BLaER1 (cell line): ENCODE results near the gene RGS4.

Source experiments
- H3K27ac ChIP-seq: shearing (Covaris generic); formaldehyde crosslinking; 2 replicates; pipeline ENCODE4 v1.8.1; 2022
- H3K27me3 ChIP-seq: shearing (Covaris generic); formaldehyde crosslinking; 2 replicates; pipeline ENCODE4 v1.8.1; 2022
- H3K36me3 ChIP-seq: shearing (Covaris generic); formaldehyde crosslinking; 2 replicates; pipeline ENCODE4 v1.8.1; 2022
- H3K4me1 ChIP-seq: shearing (Covaris generic); formaldehyde crosslinking; 2 replicates; pipeline ENCODE4 v1.8.1; 2022
- H3K4me2 ChIP-seq: shearing (Covaris generic); formaldehyde crosslinking; 2 replicates; pipeline ENCODE4 v1.8.1; 2022
- H3K4me3 ChIP-seq: shearing (Covaris generic); formaldehyde crosslinking; 2 replicates; pipeline ENCODE4 v1.8.1; 2022
- H3K9ac ChIP-seq: shearing (Covaris generic); formaldehyde crosslinking; 2 replicates; pipeline ENCODE4 v1.8.1; 2022
- H3K9me3 ChIP-seq: shearing (Covaris generic); formaldehyde crosslinking; 2 replicates; pipeline ENCODE4 v1.8.1; 2022
- H4K20me1 ChIP-seq: shearing (Covaris generic); formaldehyde crosslinking; 2 replicates; pipeline ENCODE4 v1.8.1; 2022
- Cebpa-rat ChIP-seq: shearing (Covaris generic); IDR thresholded peaks from 2 replicates; pipeline ENCODE4 v1.8.1; 2022

The RGS4 gene

GRCh38 chr1:163066686-163067085 is 2.5 kb upstream of the RGS4 start:
- Histone ChIP-seq H4K20me1 (no peaks in the 10 kb centered on the region), H3K27me3 (peaks cover 4% of the 10 kb centered on the region; the same call in 1 of the 2 replicates), H3K27ac (no peak overlapping the region), H3K9ac (no peak overlapping the region), H3K9me3 (no peaks in the 10 kb centered on the region), H3K4me1 (no peaks in the 10 kb centered on the region), H3K36me3 (no peaks in the 10 kb centered on the region), H3K4me3 (no peak overlapping the region), H3K4me2 (no peak overlapping the region)
- no peak for TF ChIP-seq Cebpa-rat

- no peak overlapping the region for H3K9ac ChIP-seq
- H3K4me1 ChIP-seq = no peaks in the 10 kb centered on the region
- H4K20me1 ChIP-seq = no peaks in the 10 kb centered on the region
- peak overlapping the region; percentile 27; the same call in 1 of the 2 replicates for H3K4me3 ChIP-seq
- peak overlapping the region; percentile 33 for H3K4me2 ChIP-seq
- TF ChIP-seq Cebpa-rat = no peak
- no peaks in the 10 kb centered on the region for H3K36me3 ChIP-seq
- no peaks in the 10 kb centered on the region for H3K9me3 ChIP-seq
- peaks cover 4% of the 10 kb centered on the region; the same call in 1 of the 2 replicates for H3K27me3 ChIP-seq
- H3K27ac ChIP-seq = no peak overlapping the region
These were observed 445 bp upstream of the RGS4 start for GRCh38 chr1:163068716-163069115.

DNA sequence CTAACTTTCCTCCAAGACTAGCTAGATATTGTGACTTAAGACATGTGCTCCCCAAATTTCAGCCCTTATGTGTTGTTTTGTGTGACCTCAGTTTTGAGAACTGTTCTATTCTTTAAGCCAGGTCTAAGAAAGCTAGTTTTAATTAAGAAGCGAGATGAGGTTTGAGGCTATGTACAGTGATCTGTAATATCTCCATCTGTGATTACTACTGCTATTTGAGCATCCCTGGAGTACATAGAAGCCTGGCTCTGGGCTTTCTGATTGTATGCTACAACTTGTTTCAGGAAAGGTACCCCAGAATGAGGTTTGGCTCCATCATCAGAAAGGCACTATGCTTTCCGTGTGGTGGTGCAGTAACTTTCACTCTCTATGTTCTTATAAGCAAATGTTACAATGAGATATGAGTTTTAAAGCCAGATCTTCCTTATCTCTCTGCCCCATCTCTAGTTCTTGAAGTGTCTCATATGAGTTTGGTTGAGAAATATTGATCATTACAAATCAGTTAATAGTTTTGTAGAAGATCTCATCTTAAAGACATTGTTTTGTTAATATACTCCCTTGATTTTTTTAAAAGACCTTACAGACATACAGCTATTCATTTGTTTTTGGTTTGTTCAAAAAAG is 605 bp downstream of the RGS4 start:
- H3K27me3 ChIP-seq = peaks cover 4% of the 10 kb centered on the region; the same call in 1 of the 2 replicates
- H3K4me2 ChIP-seq = no peak overlapping the region
- no peak overlapping the region for H3K4me3 ChIP-seq

GRCh38 chr1:163071405-163072255 is 2.5 kb downstream of the RGS4 start:
- H3K36me3 ChIP-seq = no peaks in the 10 kb centered on the region
- H3K4me1 ChIP-seq = no peaks in the 10 kb centered on the region
- no peak for TF ChIP-seq Cebpa-rat
- H3K27me3 ChIP-seq = peaks cover 4% of the 10 kb centered on the region; the same call in 1 of the 2 replicates
- no peak overlapping the region for H3K27ac ChIP-seq
- H3K9me3 ChIP-seq = no peaks in the 10 kb centered on the region
- H4K20me1 ChIP-seq = no peaks in the 10 kb centered on the region
- H3K9ac ChIP-seq = no peak overlapping the region
- H3K4me3 ChIP-seq = no peak overlapping the region
- H3K4me2 ChIP-seq = no peak overlapping the region

More for the DNA sequence above, 605 bp downstream of the RGS4 start:
- no peak overlapping the region for H3K9ac ChIP-seq
- H3K36me3 ChIP-seq = no peaks in the 10 kb centered on the region
- H3K27ac ChIP-seq = no peak overlapping the region
- no peaks in the 10 kb centered on the region for H4K20me1 ChIP-seq
- no peak for TF ChIP-seq Cebpa-rat
- no peaks in the 10 kb centered on the region for H3K4me1 ChIP-seq
- H3K9me3 ChIP-seq = no peaks in the 10 kb centered on the region

- no peaks in the 10 kb centered on the region for H3K36me3 ChIP-seq
- H3K4me1 ChIP-seq = no peaks in the 10 kb centered on the region
- no peak overlapping the region for H3K4me3 ChIP-seq
- H3K27me3 ChIP-seq = peaks cover 4% of the 10 kb centered on the region; the same call in 1 of the 2 replicates
- no peak overlapping the region for H3K27ac ChIP-seq
- H3K4me2 ChIP-seq = no peak overlapping the region
- no peak for TF ChIP-seq Cebpa-rat
- no peaks in the 10 kb centered on the region for H4K20me1 ChIP-seq
- no peaks in the 10 kb centered on the region for H3K9me3 ChIP-seq
- no peak overlapping the region for H3K9ac ChIP-seq
These were observed 3.5 kb downstream of the RGS4 start for GRCh38 chr1:163072658-163073057.

DNA sequence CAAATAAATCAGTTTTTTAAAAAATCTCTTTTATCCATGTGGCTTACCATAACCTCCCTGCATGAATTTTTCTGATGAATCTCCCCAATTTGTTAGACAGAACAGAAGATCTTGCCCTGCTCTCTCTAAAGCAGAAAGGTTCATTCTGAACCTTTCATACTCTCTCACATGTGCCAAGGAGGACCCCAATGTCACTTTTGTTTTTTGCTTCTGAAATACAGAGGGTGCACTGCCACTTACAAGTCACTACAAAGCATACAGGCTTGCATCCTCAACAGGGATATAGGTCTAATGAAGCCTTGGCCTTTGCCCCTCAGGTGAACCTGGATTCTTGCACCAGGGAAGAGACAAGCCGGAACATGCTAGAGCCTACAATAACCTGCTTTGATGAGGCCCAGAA is 4.8 kb downstream of the RGS4 start:
- H3K9ac ChIP-seq = no peak overlapping the region
- peaks cover 4% of the 10 kb centered on the region; the same call in 1 of the 2 replicates for H3K27me3 ChIP-seq
- no peak overlapping the region for H3K4me2 ChIP-seq
- no peak overlapping the region for H3K4me3 ChIP-seq
- H3K36me3 ChIP-seq = no peaks in the 10 kb centered on the region
- H3K27ac ChIP-seq = no peak overlapping the region
- no peak for TF ChIP-seq Cebpa-rat
- H3K4me1 ChIP-seq = no peaks in the 10 kb centered on the region
- no peaks in the 10 kb centered on the region for H3K9me3 ChIP-seq
- no peaks in the 10 kb centered on the region for H4K20me1 ChIP-seq

DNA sequence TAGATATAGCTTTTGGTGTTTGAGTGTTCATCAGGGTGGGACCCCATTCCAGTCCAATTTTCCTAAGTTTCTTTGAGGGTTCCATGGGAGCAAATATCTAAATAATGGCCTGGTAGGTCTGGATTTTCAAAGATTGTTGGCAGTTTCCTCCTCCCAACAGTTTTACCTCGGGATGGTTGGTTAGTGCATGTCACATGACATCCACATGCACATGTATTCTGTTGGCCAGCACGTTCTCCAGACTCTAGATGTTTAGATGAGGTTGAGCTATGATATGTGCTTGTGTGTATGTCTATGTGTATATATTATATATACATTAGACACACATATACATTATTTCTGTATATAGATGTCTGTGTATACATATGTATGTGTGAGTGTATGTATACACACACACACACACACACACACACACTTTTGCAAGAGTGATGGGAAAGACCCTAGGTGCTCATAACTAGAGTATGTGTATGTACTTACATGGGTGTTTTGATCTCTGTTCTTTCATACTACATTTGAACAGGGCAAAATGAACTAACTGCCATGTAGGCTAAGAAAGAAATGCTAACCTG is 5.6 kb downstream of the RGS4 start:
- no peaks in the 10 kb centered on the region for H4K20me1 ChIP-seq
- no peak overlapping the region for H3K9ac ChIP-seq
- H3K27ac ChIP-seq = no peak overlapping the region
- no peaks in the 10 kb centered on the region; the same call in 1 of the 2 replicates for H3K27me3 ChIP-seq
- no peaks in the 10 kb centered on the region for H3K9me3 ChIP-seq
- H3K4me2 ChIP-seq = no peak overlapping the region
- H3K4me3 ChIP-seq = no peak overlapping the region
- H3K4me1 ChIP-seq = no peaks in the 10 kb centered on the region
- H3K36me3 ChIP-seq = no peaks in the 10 kb centered on the region
- TF ChIP-seq Cebpa-rat = no peak

GRCh38 chr1:163076044-163076443 is 6.9 kb downstream of the RGS4 start:
- H3K27ac ChIP-seq = no peak overlapping the region
- H3K4me2 ChIP-seq = no peak overlapping the region
- no peaks in the 10 kb centered on the region for H3K4me1 ChIP-seq
- no peaks in the 10 kb centered on the region for H4K20me1 ChIP-seq
- H3K4me3 ChIP-seq = no peak overlapping the region
- TF ChIP-seq Cebpa-rat = no peak
- H3K36me3 ChIP-seq = no peaks in the 10 kb centered on the region
- H3K9ac ChIP-seq = no peak overlapping the region
- no peaks in the 10 kb centered on the region for H3K27me3 ChIP-seq
- no peaks in the 10 kb centered on the region for H3K9me3 ChIP-seq

- Histone ChIP-seq H3K27ac (no peak overlapping the region), H3K36me3 (no peaks in the 10 kb centered on the region), H3K27me3 (no peaks in the 10 kb centered on the region), H3K9ac (no peak overlapping the region), H3K9me3 (no peaks in the 10 kb centered on the region), H4K20me1 (no peaks in the 10 kb centered on the region), H3K4me1 (no peaks in the 10 kb centered on the region), H3K4me2 (no peak overlapping the region), H3K4me3 (no peak overlapping the region)
- TF ChIP-seq Cebpa-rat = no peak
These were observed 7.3 kb downstream of the RGS4 start for GRCh38 chr1:163076446-163076845.
